Measurements from ENCODE around the gene ATP2B3. TPM values are rescaled to one million over a fixed set of nuclear protein-coding genes. Genes with fewer than 3 reads are reported as not detected.

ATP2B3 gene
- total RNA-seq, 4 donors from 2014 or later, result not detected

DNA sequence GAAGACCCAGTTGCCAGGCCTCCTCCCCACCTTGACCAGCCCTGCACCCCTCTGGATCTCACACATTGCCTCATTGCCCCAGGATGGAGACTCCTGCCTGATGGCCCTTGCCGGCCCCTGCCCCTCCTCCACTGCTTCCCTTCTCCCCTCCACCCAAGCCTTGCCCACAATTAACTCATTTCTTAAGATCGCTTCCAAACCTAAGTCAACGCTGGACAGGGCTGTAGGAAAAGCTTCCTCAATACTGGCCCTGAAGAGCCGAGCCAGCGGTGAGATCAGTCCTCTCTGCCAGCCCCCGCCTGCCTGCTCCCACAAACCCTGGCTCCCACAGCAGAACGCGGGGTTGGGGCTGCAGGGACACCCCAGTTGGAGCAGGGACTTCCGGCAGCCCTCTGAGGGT, 39.5 kb upstream of the ATP2B3 start:
- ATAC-seq (no peak), DNase-seq (no peak)
- intact Hi-C loops (cut with DNase I; ENCODE audit: low total_unique reads), result no loop called here
- Histone ChIP-seq H3K27ac (no peak overlapping the region), H3K9me3 (no peaks in the 10 kb centered on the region), H3K36me3 (no peaks in the 10 kb centered on the region), H3K4me3 (no peak overlapping the region), H3K27me3 (no peaks in the 10 kb centered on the region), H3K4me1 (no peaks in the 10 kb centered on the region)
- no peak for TF ChIP-seq POLR2A (IDR thresholded peaks at IDR 0.05)
- TF ChIP-seq, protein P1, sequence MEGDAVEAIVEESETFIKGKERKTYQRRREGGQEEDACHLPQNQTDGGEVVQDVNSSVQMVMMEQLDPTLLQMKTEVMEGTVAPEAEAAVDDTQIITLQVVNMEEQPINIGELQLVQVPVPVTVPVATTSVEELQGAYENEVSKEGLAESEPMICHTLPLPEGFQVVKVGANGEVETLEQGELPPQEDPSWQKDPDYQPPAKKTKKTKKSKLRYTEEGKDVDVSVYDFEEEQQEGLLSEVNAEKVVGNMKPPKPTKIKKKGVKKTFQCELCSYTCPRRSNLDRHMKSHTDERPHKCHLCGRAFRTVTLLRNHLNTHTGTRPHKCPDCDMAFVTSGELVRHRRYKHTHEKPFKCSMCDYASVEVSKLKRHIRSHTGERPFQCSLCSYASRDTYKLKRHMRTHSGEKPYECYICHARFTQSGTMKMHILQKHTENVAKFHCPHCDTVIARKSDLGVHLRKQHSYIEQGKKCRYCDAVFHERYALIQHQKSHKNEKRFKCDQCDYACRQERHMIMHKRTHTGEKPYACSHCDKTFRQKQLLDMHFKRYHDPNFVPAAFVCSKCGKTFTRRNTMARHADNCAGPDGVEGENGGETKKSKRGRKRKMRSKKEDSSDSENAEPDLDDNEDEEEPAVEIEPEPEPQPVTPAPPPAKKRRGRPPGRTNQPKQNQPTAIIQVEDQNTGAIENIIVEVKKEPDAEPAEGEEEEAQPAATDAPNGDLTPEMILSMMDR (IDR thresholded peaks at IDR 0.05 in 4 of 5, conservative IDR thresholded peaks at IDR 0.05 in 1 of 5), result no peak
- in situ Hi-C loops (cut with MboI; ENCODE audit: low sequenced_read_pairs in 4 of 4), result no loop called here

DNA sequence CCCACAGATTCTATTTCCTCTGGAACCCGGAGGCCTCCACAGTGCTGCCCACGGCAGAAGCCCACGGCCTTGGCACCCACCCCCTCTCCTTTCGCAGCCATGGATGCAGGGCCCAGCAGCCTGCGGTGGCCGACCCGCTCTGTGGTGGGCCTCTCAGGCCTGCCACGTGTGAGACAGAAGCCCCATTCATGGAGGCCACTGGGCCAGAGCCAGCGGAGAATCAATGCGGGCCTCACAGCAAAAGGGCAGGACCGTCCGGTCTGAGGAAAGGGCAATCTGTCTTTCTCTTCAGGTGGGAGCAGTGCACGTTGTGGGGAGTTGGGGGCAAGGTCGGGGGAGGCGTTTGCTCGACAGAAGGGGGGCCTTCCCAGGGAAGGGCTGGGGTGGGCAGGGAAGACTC, 38.7 kb upstream of the ATP2B3 start:
- intact Hi-C loops (cut with DNase I; ENCODE audit: low total_unique reads), result no loop called here
- Histone ChIP-seq H3K36me3 (no peaks in the 10 kb centered on the region), H3K27me3 (no peaks in the 10 kb centered on the region), H3K4me1 (no peaks in the 10 kb centered on the region), H3K27ac (no peak overlapping the region), H3K9me3 (no peaks in the 10 kb centered on the region), H3K4me3 (no peak overlapping the region)
- in situ Hi-C loops (cut with MboI; ENCODE audit: low sequenced_read_pairs in 4 of 4), result no loop called here
- TF ChIP-seq, protein P1 (IDR thresholded peaks at IDR 0.05 in 4 of 5, conservative IDR thresholded peaks at IDR 0.05 in 1 of 5), result no peak
- no peak for TF ChIP-seq POLR2A (IDR thresholded peaks at IDR 0.05)
- no peak for ATAC-seq
- no peak for DNase-seq

DNA sequence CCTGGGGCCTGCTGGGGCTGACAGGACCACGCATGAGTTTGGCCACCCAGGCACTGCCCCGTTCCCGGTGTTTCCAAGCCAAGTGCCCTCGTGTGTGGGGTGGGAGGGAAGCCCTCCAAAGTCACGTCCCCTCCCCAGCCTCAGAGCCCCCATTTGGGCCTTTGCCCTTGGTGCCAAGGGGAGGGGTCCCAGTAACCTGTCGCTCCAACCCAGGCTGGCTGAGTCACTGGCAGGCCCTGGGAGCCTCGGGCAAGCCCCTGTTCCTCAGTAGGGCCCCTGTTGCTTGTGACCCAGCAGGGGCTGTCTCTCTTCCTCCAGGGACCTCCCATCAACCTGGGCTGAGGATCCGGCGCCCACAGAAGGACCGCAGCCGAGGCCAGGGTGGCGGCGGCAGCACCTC, 36.4 kb upstream of the ATP2B3 start:
- Histone ChIP-seq H3K36me3 (no peaks in the 10 kb centered on the region), H3K4me1 (no peaks in the 10 kb centered on the region), H3K4me3 (no peak overlapping the region), H3K27me3 (no peaks in the 10 kb centered on the region), H3K9me3 (no peaks in the 10 kb centered on the region), H3K27ac (no peak overlapping the region)
- DNase-seq, result no peak
- TF ChIP-seq, protein P1 (IDR thresholded peaks at IDR 0.05 in 4 of 5, conservative IDR thresholded peaks at IDR 0.05 in 1 of 5), result no peak
- TF ChIP-seq POLR2A (IDR thresholded peaks at IDR 0.05), result no peak
- in situ Hi-C loops (cut with MboI; ENCODE audit: low sequenced_read_pairs in 4 of 4) (no loop called here), intact Hi-C loops (cut with DNase I; ENCODE audit: low total_unique reads) (no loop called here)
- no peak for ATAC-seq

DNA sequence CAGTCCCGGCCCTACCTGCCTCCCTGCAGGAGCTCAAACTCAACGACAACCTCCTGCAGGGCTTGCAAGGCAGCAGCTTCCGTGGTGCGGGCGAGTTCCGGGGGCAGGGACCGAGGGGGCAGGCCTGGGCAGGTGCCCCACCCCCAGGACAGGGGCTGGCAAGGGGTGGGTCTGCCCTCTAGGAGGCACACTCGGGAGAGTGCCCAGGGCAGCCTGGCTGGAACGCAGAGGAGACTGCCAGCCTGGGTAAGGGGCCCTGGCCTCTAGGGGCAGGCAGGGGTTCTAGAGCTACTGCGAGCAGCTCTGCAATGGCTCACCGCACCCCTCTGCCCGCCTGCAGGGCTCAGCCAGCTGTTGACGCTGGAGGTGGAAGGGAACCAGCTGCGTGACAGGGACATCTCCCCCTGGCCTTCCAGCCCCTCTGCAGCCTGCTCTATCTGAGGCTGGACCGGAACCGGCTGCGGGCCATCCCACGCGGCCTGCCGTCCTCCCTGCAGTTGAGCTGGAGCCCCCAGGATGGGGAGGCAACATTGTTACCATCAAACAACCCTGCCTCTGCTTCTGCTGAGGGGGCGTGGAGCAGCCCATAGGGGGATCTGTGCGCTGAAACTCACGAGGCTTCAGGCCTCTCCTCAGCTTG, 34.9 kb upstream of the ATP2B3 start:
- no peaks in the 10 kb centered on the region for H3K27me3 ChIP-seq
- no peaks in the 10 kb centered on the region for H3K4me1 ChIP-seq
- H3K36me3 ChIP-seq, result no peaks in the 10 kb centered on the region
- TF ChIP-seq POLR2A (IDR thresholded peaks at IDR 0.05), result no peak
- TF ChIP-seq, protein P1 (IDR thresholded peaks at IDR 0.05 in 4 of 5, conservative IDR thresholded peaks at IDR 0.05 in 1 of 5), result no peak
- ATAC-seq (no peak), DNase-seq (no peak)
- in situ Hi-C loops (cut with MboI; ENCODE audit: low sequenced_read_pairs in 4 of 4) (no loop called here), intact Hi-C loops (cut with DNase I; ENCODE audit: low total_unique reads) (no loop called here)
- no peak overlapping the region for H3K27ac ChIP-seq
- no peaks in the 10 kb centered on the region for H3K9me3 ChIP-seq
- H3K4me3 ChIP-seq, result no peak overlapping the region
